ENCODE data around the gene SMYD3. TPM values are rescaled to one million over a fixed set of nuclear protein-coding genes. Genes with fewer than 3 reads are reported as not detected.

The SMYD3 gene
- total and polyA plus RNA-seq, 2 donors (not counting 3 experiments of a cell fraction or from before 2014, with no cell fraction given): 16.0 to 32.1 TPM

DNA sequence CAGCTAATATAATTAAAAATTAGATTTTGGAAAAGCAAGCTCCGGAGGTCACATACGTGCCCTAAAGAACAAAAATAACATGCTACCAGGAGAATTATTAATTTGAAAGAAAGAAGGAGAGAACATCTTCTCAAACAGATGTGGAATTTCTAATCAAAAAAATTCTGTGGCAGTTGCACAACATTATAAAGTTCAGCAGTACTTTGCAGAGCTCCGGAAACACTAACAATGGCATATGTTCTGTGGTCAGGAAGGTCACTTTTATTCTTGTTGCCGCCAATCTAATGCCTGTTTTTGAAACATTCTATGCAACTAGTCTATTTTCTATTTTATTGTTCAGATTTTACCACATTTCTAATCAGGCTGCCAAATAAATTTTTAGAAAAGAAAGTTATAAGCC is 186.8 kb downstream of the SMYD3 start:
- Histone ChIP-seq H3K9me1 (replicated peaks; ENCODE audit: control insufficient read depth, extremely low read depth, insufficient read depth, low read length) (no peaks in the 10 kb centered on the region), H3K27me3 (ENCODE audit: control insufficient read depth in 2 of 2, insufficient read depth in 2 of 2, low read length in 2 of 2) (no peaks in the 10 kb centered on the region), H3K9me3 (replicated peaks; ENCODE audit: control insufficient read depth, insufficient read depth, low read length) (no peaks in the 10 kb centered on the region), H3K9ac (replicated peaks; ENCODE audit: extremely low read depth, insufficient read depth, low read length) (no peak overlapping the region), H3K79me2 (ENCODE audit: control insufficient read depth, insufficient read depth, low read length) (no peaks in the 10 kb centered on the region), H3K4me1 (ENCODE audit: control insufficient read depth, extremely low read depth, insufficient read depth, low read length) (peaks cover 11% of the 10 kb centered on the region), H4K20me1 (replicated peaks; ENCODE audit: control insufficient read depth, extremely low read depth, insufficient read depth, low read length) (no peaks in the 10 kb centered on the region), H3K27ac (ENCODE audit: insufficient read depth, low read depth, low read length) (peak overlapping the region; percentile 2), H2AFZ (ENCODE audit: low read depth, low read length) (no peak overlapping the region), H3K36me3 (ENCODE audit: control insufficient read depth in 2 of 2, extremely low read depth in 1 of 2, insufficient read depth in 2 of 2, low read length in 2 of 2) (no peaks in the 10 kb centered on the region), H3K4me3 (replicated peaks in 1 of 3; ENCODE audit: insufficient read depth in 1 of 3, low read depth in 1 of 3, low read length in 3 of 3) (no peak overlapping the region), H3K4me2 (ENCODE audit: insufficient read depth, low read length) (peak overlapping the region; percentile 79)
- BruUV-seq (replicated peaks): no TSS peak
- FAIRE-seq (peak; percentile 88), DNase-seq (ENCODE audit: low read depth, low spot score) (peak; percentile 71)
- dilution Hi-C loops (cut with MboI; ENCODE audit: extremely low pct_ligation_motif_present, low sequenced_read_pairs) (no loop called here), intact Hi-C loops (cut with micrococcal nuclease) (loop anchor here (2.0 kb wide), 1 partner anchor 37 kb away; no protein-coding TSS in a partner anchor)
- POLR2A ChIA-PET: interaction anchor here (0.6 kb wide), 1 partner anchor 386 kb away, joined by 3 read pairs; no protein-coding TSS in a partner anchor
- TF ChIP-seq JUN (IDR thresholded peaks at IDR 0.05; ENCODE audit: borderline replicate concordance, insufficient read depth, insufficient read length, low read depth) (no peak), POLR2AphosphoS5 (IDR thresholded peaks at IDR 0.05; ENCODE audit: insufficient read depth, low read depth, low read length) (no peak), FOS (IDR thresholded peaks at IDR 0.05; ENCODE audit: borderline replicate concordance, insufficient read depth, low read length) (no peak), MYC (IDR thresholded peaks at IDR 0.05; ENCODE audit: low read depth, low read length) (no peak), EZH2 (IDR thresholded peaks at IDR 0.05; ENCODE audit: borderline replicate concordance, low read depth, low read length, severe bottlenecking) (no peak), POLR2A (IDR thresholded peaks at IDR 0.05; ENCODE audit: low read depth, low read length) (no peak), GATA2 (IDR thresholded peaks at IDR 0.05; ENCODE audit: insufficient read depth, insufficient read length, low read depth, low read length) (no peak)
- TF ChIP-seq, protein P1, sequence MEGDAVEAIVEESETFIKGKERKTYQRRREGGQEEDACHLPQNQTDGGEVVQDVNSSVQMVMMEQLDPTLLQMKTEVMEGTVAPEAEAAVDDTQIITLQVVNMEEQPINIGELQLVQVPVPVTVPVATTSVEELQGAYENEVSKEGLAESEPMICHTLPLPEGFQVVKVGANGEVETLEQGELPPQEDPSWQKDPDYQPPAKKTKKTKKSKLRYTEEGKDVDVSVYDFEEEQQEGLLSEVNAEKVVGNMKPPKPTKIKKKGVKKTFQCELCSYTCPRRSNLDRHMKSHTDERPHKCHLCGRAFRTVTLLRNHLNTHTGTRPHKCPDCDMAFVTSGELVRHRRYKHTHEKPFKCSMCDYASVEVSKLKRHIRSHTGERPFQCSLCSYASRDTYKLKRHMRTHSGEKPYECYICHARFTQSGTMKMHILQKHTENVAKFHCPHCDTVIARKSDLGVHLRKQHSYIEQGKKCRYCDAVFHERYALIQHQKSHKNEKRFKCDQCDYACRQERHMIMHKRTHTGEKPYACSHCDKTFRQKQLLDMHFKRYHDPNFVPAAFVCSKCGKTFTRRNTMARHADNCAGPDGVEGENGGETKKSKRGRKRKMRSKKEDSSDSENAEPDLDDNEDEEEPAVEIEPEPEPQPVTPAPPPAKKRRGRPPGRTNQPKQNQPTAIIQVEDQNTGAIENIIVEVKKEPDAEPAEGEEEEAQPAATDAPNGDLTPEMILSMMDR (IDR thresholded peaks at IDR 0.05; ENCODE audit: extremely low read depth in 1 of 2, insufficient read depth in 1 of 2, low read depth in 1 of 2, low read length in 2 of 2): no peak
- TF ChIP-seq, protein P2, sequence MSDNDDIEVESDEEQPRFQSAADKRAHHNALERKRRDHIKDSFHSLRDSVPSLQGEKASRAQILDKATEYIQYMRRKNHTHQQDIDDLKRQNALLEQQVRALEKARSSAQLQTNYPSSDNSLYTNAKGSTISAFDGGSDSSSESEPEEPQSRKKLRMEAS (IDR thresholded peaks at IDR 0.05; ENCODE audit: insufficient read depth, insufficient read length): no peak
- CTCF ChIA-PET: interaction anchor here (0.9 to 1.9 kb wide), 4 partner anchors 10 to 36 kb away, joined by 3 to 8 read pairs (median 4); no protein-coding TSS in a partner anchor
